Subcutaneous adipose tissue (tissue), 4 donors: ENCODE measurements around the gene LRFN4. TPM values are rescaled to one million over a fixed set of nuclear protein-coding genes. Genes with fewer than 3 reads are reported as not detected.

Experiments
- total RNA-seq, 4 donors: library from RNA; depleted of rRNA; stranded (reverse); fragments of >200 nt; gene quantifications; one replicate each; pipeline ENCODE4 v1.1.0, GENCODE V29; 2016
- TF ChIP-seq, protein P1 (sequence below): fragments of 450-650 bp; IDR thresholded peaks from one replicate; pipeline ENCODE4 v1.5.1; 2016; ENCODE audit warnings: low read depth, mild to moderate bottlenecking, control low read depth, antibody characterized with exemption, moderate library complexity

LRFN4 gene
- total RNA-seq, 4 donors from 2014 or later = 6.8 to 21.5 (median 9.8) TPM

DNA sequence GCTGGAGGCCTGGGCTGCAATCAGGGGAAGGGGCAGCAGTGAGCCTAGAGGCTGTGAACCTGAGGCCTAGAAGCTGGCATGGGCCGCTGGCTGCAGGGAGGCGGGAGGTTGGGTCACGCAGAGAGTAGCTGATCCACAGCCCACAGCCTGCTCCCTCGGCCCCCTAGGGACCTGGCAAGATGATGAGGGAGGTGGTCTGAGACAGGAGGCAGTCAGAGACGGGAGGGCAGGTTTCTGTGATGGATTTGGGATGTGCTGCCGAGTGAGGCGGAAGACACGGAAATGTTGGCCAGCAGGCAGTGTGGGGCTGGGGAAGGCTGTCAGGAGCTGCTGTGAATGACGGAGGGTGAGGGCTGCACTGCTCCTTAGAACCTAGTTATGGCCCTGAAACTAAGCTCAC is 22.7 kb downstream of the LRFN4 start:
- TF ChIP-seq, protein P1, sequence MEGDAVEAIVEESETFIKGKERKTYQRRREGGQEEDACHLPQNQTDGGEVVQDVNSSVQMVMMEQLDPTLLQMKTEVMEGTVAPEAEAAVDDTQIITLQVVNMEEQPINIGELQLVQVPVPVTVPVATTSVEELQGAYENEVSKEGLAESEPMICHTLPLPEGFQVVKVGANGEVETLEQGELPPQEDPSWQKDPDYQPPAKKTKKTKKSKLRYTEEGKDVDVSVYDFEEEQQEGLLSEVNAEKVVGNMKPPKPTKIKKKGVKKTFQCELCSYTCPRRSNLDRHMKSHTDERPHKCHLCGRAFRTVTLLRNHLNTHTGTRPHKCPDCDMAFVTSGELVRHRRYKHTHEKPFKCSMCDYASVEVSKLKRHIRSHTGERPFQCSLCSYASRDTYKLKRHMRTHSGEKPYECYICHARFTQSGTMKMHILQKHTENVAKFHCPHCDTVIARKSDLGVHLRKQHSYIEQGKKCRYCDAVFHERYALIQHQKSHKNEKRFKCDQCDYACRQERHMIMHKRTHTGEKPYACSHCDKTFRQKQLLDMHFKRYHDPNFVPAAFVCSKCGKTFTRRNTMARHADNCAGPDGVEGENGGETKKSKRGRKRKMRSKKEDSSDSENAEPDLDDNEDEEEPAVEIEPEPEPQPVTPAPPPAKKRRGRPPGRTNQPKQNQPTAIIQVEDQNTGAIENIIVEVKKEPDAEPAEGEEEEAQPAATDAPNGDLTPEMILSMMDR = no peak

DNA sequence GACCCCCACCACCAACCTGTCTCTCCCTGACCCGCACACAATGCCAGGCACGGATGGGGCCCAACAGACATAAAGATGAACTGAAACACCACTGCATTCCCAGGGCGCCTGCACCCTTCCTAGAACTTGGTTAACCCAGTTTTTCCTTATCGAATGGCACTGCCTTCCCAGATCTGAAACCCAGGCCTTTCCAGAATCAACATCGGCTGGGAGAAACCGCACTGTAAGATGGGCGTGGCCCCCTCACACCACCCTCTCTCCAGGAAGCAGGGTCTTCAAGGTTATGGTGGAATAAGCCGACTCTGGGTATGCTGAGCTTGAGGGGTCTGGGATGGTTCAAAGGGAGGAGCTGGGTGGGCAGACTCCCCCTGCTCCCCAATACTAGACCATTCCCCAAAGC is 23.1 kb downstream of the LRFN4 start:
- TF ChIP-seq, protein P1 = no peak

DNA sequence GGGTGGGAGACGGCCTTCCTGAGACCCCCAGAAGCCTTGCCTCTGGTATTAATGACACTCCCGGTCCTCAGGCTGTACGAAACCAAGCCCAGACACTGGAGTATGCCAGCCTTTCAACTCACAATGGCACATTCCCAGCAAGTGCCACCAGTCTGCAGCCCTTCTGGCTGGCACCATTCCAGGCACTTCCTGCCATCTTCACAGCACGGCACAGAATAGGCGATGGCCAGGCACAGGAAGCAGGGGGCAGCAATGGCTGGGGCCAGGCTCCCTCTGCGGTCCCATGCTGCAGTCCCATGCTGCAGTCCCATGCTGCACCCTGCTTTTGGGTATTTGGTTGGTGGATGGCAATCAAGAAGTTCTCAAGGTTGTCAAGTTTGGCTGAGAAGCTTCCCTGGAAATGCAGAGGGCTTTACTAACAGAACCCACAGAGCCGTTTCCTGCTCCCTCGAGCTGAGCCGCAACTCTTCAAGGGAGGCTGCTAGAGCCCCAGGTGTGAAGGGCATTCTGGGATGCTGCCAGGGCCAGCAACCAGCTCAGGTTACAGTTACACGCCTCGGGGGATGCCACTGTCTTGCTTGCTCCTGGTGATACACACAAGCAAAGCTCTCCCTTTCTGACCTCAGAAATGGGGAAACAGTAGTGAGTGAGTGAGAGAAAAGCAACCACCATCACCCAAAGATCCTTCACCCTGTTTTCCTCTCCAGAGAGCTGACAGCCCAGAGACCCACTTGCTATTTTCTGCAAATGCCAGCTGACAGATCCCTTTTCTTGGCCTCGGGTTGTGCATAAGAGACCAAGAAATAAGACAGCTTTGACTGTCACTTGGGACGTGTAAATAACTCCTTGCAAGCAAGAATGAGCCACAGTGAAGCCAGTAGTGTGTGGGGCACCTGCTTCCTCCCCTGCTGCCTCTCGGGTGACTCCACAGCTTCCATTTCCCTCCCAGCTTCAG is 23.9 kb downstream of the LRFN4 start:
- TF ChIP-seq, protein P1 = no peak

DNA sequence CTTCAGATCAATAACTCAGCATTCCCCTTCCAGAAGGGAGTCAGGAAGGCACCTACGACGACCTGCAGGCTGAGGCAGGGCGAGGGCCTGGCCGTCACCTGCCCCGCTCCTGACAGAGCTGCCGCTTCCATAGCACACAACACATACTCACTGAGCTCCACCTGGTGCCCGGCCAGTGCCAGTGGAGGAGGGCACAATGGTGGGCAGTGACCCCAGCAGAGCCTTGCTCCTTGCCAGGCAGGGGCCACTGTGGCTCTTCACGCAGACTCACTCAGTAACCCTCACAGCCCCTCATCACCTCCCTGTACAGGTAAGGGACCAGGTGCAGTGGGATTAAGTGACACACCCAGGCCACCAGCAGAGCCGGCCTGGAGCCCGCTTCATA is 24.6 kb downstream of the LRFN4 start:
- TF ChIP-seq, protein P1 = no peak

DNA sequence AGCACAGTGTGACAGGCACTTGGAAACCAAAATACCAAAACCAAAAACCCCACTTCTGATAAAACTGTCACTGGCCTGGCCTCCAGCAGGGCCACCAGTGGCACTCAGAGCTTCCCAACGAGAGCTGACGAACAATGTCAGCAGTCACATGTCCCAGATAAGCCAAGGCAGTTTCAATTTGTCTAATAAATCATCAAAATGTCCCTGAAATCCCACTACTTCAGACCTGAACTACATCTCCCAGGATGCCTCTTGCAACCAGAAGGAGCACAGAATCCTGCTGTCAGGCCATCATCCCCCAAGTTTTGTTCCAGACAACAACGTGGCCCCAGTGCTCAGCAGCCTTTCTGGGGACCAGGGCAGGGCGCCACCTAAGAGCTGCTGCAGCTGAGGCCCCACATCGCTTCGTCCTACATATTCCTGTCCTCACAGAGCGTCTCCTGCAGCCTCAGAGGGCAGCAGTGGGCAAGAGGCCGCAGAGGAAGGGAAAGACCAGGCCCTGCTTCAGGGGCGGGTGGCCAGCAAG is 25.1 kb downstream of the LRFN4 start:
- TF ChIP-seq, protein P1 = no peak

DNA sequence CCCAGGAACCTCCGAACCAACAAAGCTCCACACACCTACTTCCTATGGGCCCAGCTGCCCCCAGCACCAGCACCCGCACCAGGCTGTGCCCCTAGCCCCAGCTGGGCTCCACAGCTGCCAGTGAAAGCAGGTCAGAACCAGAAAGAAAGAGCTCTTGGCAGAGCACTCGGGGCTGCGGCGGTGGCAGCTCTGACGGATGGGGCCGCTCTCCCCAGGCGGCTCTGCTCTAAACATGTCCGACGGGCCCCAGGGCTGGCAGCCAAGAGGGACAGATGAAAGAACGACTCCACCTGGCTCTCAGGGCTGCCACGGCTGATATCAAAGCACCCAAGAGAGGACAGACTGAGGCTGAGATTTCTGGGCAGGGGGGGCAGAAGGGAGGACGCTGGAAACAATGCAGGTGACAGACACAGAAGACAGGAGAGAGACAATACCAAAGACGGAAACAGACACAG is 25.7 kb downstream of the LRFN4 start:
- TF ChIP-seq, protein P1 = no peak
